Measurements from ENCODE around the gene UBL4B.

Gene UBL4B

DNA sequence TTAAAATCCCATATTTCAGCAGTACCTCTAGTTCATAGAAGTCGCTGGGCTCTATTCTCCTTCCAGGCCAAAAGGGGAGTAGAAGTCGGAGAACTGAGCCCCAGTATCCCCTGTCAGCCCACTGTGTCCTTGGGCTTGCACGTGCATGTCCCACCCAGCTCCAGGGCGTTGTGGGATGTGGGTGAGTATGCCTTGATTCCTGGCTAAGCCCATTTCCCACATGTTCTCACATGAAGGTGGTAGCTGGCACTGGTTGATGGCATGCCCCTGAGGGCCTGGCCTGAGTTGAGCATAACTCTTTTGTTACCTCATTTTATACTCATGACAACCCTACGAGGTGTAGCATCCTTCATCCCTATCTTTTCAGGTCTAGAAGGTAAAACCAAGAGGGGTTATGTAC is 46.0 kb downstream of the UBL4B start:
- no peak for DNase-seq
- H2AFZ ChIP-seq (ENCODE audit: low read depth, low read length): no peak overlapping the region
- no peaks in the 10 kb centered on the region for H3K36me3 ChIP-seq (ENCODE audit: control insufficient read depth in 1 of 2, insufficient read depth in 2 of 2, low read depth in 1 of 2, low read length in 2 of 2)
- H3K79me1 ChIP-seq (replicated peaks; ENCODE audit: low read length, poor library complexity, severe bottlenecking): no peaks in the 10 kb centered on the region
- no peak overlapping the region for H3K18ac ChIP-seq (ENCODE audit: low read depth in 1 of 2, low read length in 2 of 2)
- no peak overlapping the region for H2BK15ac ChIP-seq (ENCODE audit: low read depth, poor library complexity, severe bottlenecking)
- no peak overlapping the region for H2AK5ac ChIP-seq (ENCODE audit: low read length, severe bottlenecking)
- H3K4ac ChIP-seq (ENCODE audit: low read depth in 1 of 2, low read length in 2 of 2): no peak overlapping the region
- no peak overlapping the region for H3K14ac ChIP-seq (ENCODE audit: low read length in 2 of 2)
- no peak overlapping the region for H4K8ac ChIP-seq (ENCODE audit: low read length)
- no peak overlapping the region for H3K9ac ChIP-seq (ENCODE audit: low read length)
- no peak overlapping the region for H4K91ac ChIP-seq (ENCODE audit: low read length)
- H3K4me2 ChIP-seq (ENCODE audit: low read length, poor library complexity, severe bottlenecking): no peak overlapping the region
- H2BK5ac ChIP-seq (ENCODE audit: low read depth, low read length, poor library complexity, severe bottlenecking): no peak overlapping the region
- H3K9me3 ChIP-seq (ENCODE audit: control insufficient read depth, low read length): no peaks in the 10 kb centered on the region
- 49% methylated on average over 5 of the region's 5 CpGs for WGBS
- H3K4me1 ChIP-seq (ENCODE audit: control insufficient read depth, insufficient read depth, low read depth, low read length): no peaks in the 10 kb centered on the region
- no peak overlapping the region for H3K4me3 ChIP-seq (ENCODE audit: insufficient read depth in 1 of 2, low read depth in 1 of 2, low read length in 2 of 2)
- H2BK120ac ChIP-seq (ENCODE audit: low read depth, low read length): no peak overlapping the region
- H3K27me3 ChIP-seq (ENCODE audit: control insufficient read depth in 1 of 2, insufficient read depth in 1 of 2, low read length in 2 of 2): peaks cover 22 to 67% of the 10 kb centered on the region in 2 experiments
- H3K23ac ChIP-seq (ENCODE audit: low read length in 2 of 2): no peak overlapping the region
- H2BK12ac ChIP-seq (ENCODE audit: low read length in 2 of 2): no peak overlapping the region
- H3K27ac ChIP-seq (ENCODE audit: low read length, poor library complexity, severe bottlenecking): no peak overlapping the region

DNA sequence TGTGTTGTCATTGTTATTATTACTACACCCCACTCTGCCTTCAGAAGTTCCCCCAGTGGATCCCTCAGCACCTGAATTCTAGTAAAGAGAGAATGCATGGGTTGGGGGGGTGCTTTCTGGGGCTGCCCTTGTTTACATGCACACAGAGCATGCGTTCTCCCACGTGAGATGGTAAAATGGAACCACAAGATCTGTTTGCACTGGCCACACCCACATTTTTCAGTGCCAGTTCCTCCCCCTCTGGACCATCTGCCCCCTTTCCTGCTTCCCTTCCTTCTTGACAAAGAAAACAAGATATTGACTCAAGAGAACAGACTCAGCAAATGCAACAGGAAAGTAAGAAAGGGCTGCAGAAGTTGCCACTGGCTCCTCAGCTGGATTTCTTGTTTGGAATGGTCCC is 46.9 kb downstream of the UBL4B start:
- no peak overlapping the region for H3K14ac ChIP-seq (ENCODE audit: low read length in 2 of 2)
- H4K91ac ChIP-seq (ENCODE audit: low read length): no peak overlapping the region
- H3K4me1 ChIP-seq (ENCODE audit: control insufficient read depth, insufficient read depth, low read depth, low read length): no peaks in the 10 kb centered on the region
- no peak overlapping the region for H2BK12ac ChIP-seq (ENCODE audit: low read length in 2 of 2)
- no peak overlapping the region for H2AK5ac ChIP-seq (ENCODE audit: low read length, severe bottlenecking)
- DNase-seq: no peak
- H3K36me3 ChIP-seq (ENCODE audit: control insufficient read depth in 1 of 2, insufficient read depth in 2 of 2, low read depth in 1 of 2, low read length in 2 of 2): no peaks in the 10 kb centered on the region
- H3K27ac ChIP-seq (ENCODE audit: low read length, poor library complexity, severe bottlenecking): no peak overlapping the region
- no peak overlapping the region for H3K4ac ChIP-seq (ENCODE audit: low read depth in 1 of 2, low read length in 2 of 2)
- H2BK5ac ChIP-seq (ENCODE audit: low read depth, low read length, poor library complexity, severe bottlenecking): no peak overlapping the region
- no peak overlapping the region for H4K8ac ChIP-seq (ENCODE audit: low read length)
- H2AFZ ChIP-seq (ENCODE audit: low read depth, low read length): no peak overlapping the region
- no peak overlapping the region for H3K9ac ChIP-seq (ENCODE audit: low read length)
- no peak overlapping the region for H2BK120ac ChIP-seq (ENCODE audit: low read depth, low read length)
- WGBS: 60% methylated on average over 2 of the region's 2 CpGs
- no peaks in the 10 kb centered on the region for H3K9me3 ChIP-seq (ENCODE audit: control insufficient read depth, low read length)
- H3K79me1 ChIP-seq (replicated peaks; ENCODE audit: low read length, poor library complexity, severe bottlenecking): no peaks in the 10 kb centered on the region
- H3K4me3 ChIP-seq (ENCODE audit: insufficient read depth in 1 of 2, low read depth in 1 of 2, low read length in 2 of 2): no peak overlapping the region
- H2BK15ac ChIP-seq (ENCODE audit: low read depth, poor library complexity, severe bottlenecking): no peak overlapping the region
- H3K4me2 ChIP-seq (ENCODE audit: low read length, poor library complexity, severe bottlenecking): no peak overlapping the region
- peaks cover 13 to 59% of the 10 kb centered on the region in 2 experiments for H3K27me3 ChIP-seq (ENCODE audit: control insufficient read depth in 1 of 2, insufficient read depth in 1 of 2, low read length in 2 of 2)
- no peak overlapping the region for H3K18ac ChIP-seq (ENCODE audit: low read depth in 1 of 2, low read length in 2 of 2)
- H3K23ac ChIP-seq (ENCODE audit: low read length in 2 of 2): no peak overlapping the region

GRCh38 chr1:110160538-110161100 is 48.4 kb downstream of the UBL4B start:
- Histone ChIP-seq H2BK12ac (ENCODE audit: low read length in 2 of 2) (no peak overlapping the region), H2AFZ (ENCODE audit: low read depth, low read length) (no peak overlapping the region), H3K18ac (ENCODE audit: low read depth in 1 of 2, low read length in 2 of 2) (no peak overlapping the region), H2BK120ac (ENCODE audit: low read depth, low read length) (no peak overlapping the region), H3K4ac (ENCODE audit: low read depth in 1 of 2, low read length in 2 of 2) (no peak overlapping the region), H3K4me2 (ENCODE audit: low read length, poor library complexity, severe bottlenecking) (no peak overlapping the region), H3K9me3 (ENCODE audit: control insufficient read depth, low read length) (no peaks in the 10 kb centered on the region), H3K4me1 (ENCODE audit: control insufficient read depth, insufficient read depth, low read depth, low read length) (no peaks in the 10 kb centered on the region), H2BK5ac (ENCODE audit: low read depth, low read length, poor library complexity, severe bottlenecking) (no peak overlapping the region), H3K14ac (ENCODE audit: low read length in 2 of 2) (no peak overlapping the region), H2BK15ac (ENCODE audit: low read depth, poor library complexity, severe bottlenecking) (no peak overlapping the region), H4K8ac (ENCODE audit: low read length) (no peak overlapping the region), H3K4me3 (ENCODE audit: insufficient read depth in 1 of 2, low read depth in 1 of 2, low read length in 2 of 2) (no peak overlapping the region), H3K27me3 (ENCODE audit: control insufficient read depth in 1 of 2, insufficient read depth in 1 of 2, low read length in 2 of 2) (peaks cover 12 to 59% of the 10 kb centered on the region in 2 experiments), H2AK5ac (ENCODE audit: low read length, severe bottlenecking) (no peak overlapping the region), H3K27ac (ENCODE audit: low read length, poor library complexity, severe bottlenecking) (no peak overlapping the region), H3K79me1 (replicated peaks; ENCODE audit: low read length, poor library complexity, severe bottlenecking) (no peaks in the 10 kb centered on the region), H4K91ac (ENCODE audit: low read length) (no peak overlapping the region), H3K36me3 (ENCODE audit: control insufficient read depth in 1 of 2, insufficient read depth in 2 of 2, low read depth in 1 of 2, low read length in 2 of 2) (no peaks in the 10 kb centered on the region), H3K23ac (ENCODE audit: low read length in 2 of 2) (no peak overlapping the region), H3K9ac (ENCODE audit: low read length) (no peak overlapping the region)
- WGBS: 71% methylated on average over 10 of the region's 10 CpGs
- DNase-seq: no peak

DNA sequence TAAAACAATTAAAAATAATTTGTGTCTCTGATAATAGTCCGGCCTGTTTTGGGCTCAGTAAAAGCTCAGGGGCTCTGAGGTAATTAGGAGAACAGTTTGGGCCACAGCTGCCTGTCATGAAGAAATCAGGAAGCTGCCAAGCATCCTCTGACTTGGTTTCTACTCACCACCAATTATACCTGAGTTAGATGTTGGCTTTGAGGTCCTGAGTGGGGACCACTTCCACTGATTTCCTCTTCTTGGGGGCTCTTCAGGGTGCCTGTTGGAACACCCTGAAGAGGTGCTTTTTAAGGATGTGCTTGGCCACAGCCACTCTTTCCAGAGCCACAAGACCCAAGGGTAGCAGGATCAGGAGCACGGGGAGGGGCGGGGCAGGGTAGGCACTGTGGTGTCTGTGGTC is 48.9 kb downstream of the UBL4B start:
- H2BK15ac ChIP-seq (ENCODE audit: low read depth, poor library complexity, severe bottlenecking): no peak overlapping the region
- 77% methylated on average over 3 of the region's 3 CpGs for WGBS
- no peak overlapping the region for H3K4me2 ChIP-seq (ENCODE audit: low read length, poor library complexity, severe bottlenecking)
- H3K27ac ChIP-seq (ENCODE audit: low read length, poor library complexity, severe bottlenecking): no peak overlapping the region
- no peak overlapping the region for H3K14ac ChIP-seq (ENCODE audit: low read length in 2 of 2)
- DNase-seq: no peak
- H4K91ac ChIP-seq (ENCODE audit: low read length): no peak overlapping the region
- H3K18ac ChIP-seq (ENCODE audit: low read depth in 1 of 2, low read length in 2 of 2): no peak overlapping the region
- peaks cover 16 to 64% of the 10 kb centered on the region in 2 experiments for H3K27me3 ChIP-seq (ENCODE audit: control insufficient read depth in 1 of 2, insufficient read depth in 1 of 2, low read length in 2 of 2)
- H3K4me1 ChIP-seq (ENCODE audit: control insufficient read depth, insufficient read depth, low read depth, low read length): no peaks in the 10 kb centered on the region
- H2BK120ac ChIP-seq (ENCODE audit: low read depth, low read length): no peak overlapping the region
- no peaks in the 10 kb centered on the region for H3K79me1 ChIP-seq (replicated peaks; ENCODE audit: low read length, poor library complexity, severe bottlenecking)
- H2BK12ac ChIP-seq (ENCODE audit: low read length in 2 of 2): no peak overlapping the region
- no peak overlapping the region for H3K4ac ChIP-seq (ENCODE audit: low read depth in 1 of 2, low read length in 2 of 2)
- H2AK5ac ChIP-seq (ENCODE audit: low read length, severe bottlenecking): no peak overlapping the region
- no peak overlapping the region for H2BK5ac ChIP-seq (ENCODE audit: low read depth, low read length, poor library complexity, severe bottlenecking)
- H4K8ac ChIP-seq (ENCODE audit: low read length): no peak overlapping the region
- H2AFZ ChIP-seq (ENCODE audit: low read depth, low read length): no peak overlapping the region
- no peak overlapping the region for H3K9ac ChIP-seq (ENCODE audit: low read length)
- H3K9me3 ChIP-seq (ENCODE audit: control insufficient read depth, low read length): no peaks in the 10 kb centered on the region
- H3K36me3 ChIP-seq (ENCODE audit: control insufficient read depth in 1 of 2, insufficient read depth in 2 of 2, low read depth in 1 of 2, low read length in 2 of 2): no peaks in the 10 kb centered on the region
- H3K4me3 ChIP-seq (ENCODE audit: insufficient read depth in 1 of 2, low read depth in 1 of 2, low read length in 2 of 2): no peak overlapping the region
- H3K23ac ChIP-seq (ENCODE audit: low read length in 2 of 2): no peak overlapping the region

Measured in mesenchymal stem cell (in vitro differentiated cells and primary cell).